HepG2 (cell line): ENCODE data around the gene PPDPF. TPM values are rescaled to one million over a fixed set of nuclear protein-coding genes. Genes with fewer than 3 reads are reported as not detected.

Source experiments
- ATAC-seq: fragments of 200-7000 bp; cut with Tn5 transposase; 3 replicates; pipeline ENCODE4 v1.9.1; 2020; ENCODE audit warnings: mild to moderate bottlenecking, moderate library complexity
- BruUV-seq: library from RNA; stranded (reverse); fragments of 400-500 nt; replicated peaks from 2 replicates; lab custom pipeline; 2021; lab: Mats Ljungman, UMichigan
- CTCF ChIA-PET: fragments of 300-600 bp; formaldehyde crosslinking; extraction: SDS; loops from one replicate; lab custom pipeline; 2021; ENCODE audit warnings: low total read pairs, inconsistent platforms, low intra/inter-chr PET ratio; lab: Yijun Ruan, JAX
- POLR2A ChIA-PET: fragments of 350-600 bp; sonication (Branson Sonifier 250); formaldehyde crosslinking; loops from one replicate; lab custom pipeline; 2020; ENCODE audit warnings: antibody characterized with exemption, inconsistent platforms; lab: Yijun Ruan, JAX
- DNase-seq: peaks from one replicate; pipeline ENCODE4 v3.0.0-alpha.2; 2015; ENCODE audit warnings: low spot score
- FAIRE-seq: peaks from 3 replicates; lab custom pipeline; 2011; peaks lifted over from hg19 to GRCh38; lab: Jason Lieb, UNC
- H2AFZ ChIP-seq: one replicate; pipeline ENCODE4 v1.6.1; 2011; ENCODE audit warnings: low read length, inconsistent platforms
- H3K27ac ChIP-seq: fragments of 300-600 bp; 3 replicates; pipeline ENCODE4 v1.8.0; 2011; ENCODE audit warnings: mixed run types, mild to moderate bottlenecking, mixed read lengths, low read length, inconsistent platforms; ENCODE audit not compliant: insufficient read depth; ENCODE audit errors: extremely low read length
- H3K27me3 ChIP-seq, 2 experiments: fragments of 200-600 bp in 1 of 2; 2 replicates in 1 of 2; 3 replicates in 1 of 2; pipeline versions ENCODE4 v1.6.0 to v1.8.0; 2011; ENCODE audit warnings: low read length in 2 of 2, mild to moderate bottlenecking in 2 of 2, moderate library complexity in 2 of 2, inconsistent platforms in 1 of 2; ENCODE audit not compliant: insufficient read depth in 2 of 2, control insufficient read depth in 1 of 2
- H3K36me3 ChIP-seq, 2 experiments: fragments of 200-600 bp in 1 of 2; replicated peaks in 1 of 2; 2 replicates in 1 of 2; 3 replicates in 1 of 2; pipeline versions ENCODE4 v1.5.1 to v1.8.0; 2011; ENCODE audit warnings: low read length in 2 of 2, inconsistent platforms in 1 of 2; ENCODE audit not compliant: insufficient read depth in 2 of 2, control insufficient read depth in 1 of 2
- H3K4me1 ChIP-seq: 2 replicates; pipeline ENCODE4 v1.5.1; 2012; ENCODE audit warnings: low read length, inconsistent platforms; ENCODE audit not compliant: insufficient read depth
- H3K4me2 ChIP-seq: 2 replicates; pipeline ENCODE4 v1.6.0; 2011; ENCODE audit warnings: low read depth, low read length, inconsistent platforms
- H3K4me3 ChIP-seq, 3 experiments: fragments of 200-600 bp in 1 of 3; sonication (generic), shearing (Covaris generic) in 1 of 3; replicated peaks in 1 of 3; 2 replicates each; pipeline ENCODE4 v1.5.1; 2011 to 2016; ENCODE audit warnings: low read length in 3 of 3, inconsistent platforms in 2 of 3, low read depth in 2 of 3, mild to moderate bottlenecking in 2 of 3, control low read depth in 1 of 3, mixed read lengths in 1 of 3; ENCODE audit not compliant: insufficient read depth in 1 of 3
- H3K79me2 ChIP-seq: one replicate; pipeline ENCODE4 v1.6.1; 2011; ENCODE audit warnings: low read length, inconsistent platforms; ENCODE audit not compliant: insufficient read depth
- H3K9ac ChIP-seq: 2 replicates; pipeline ENCODE4 v1.6.0; 2011; ENCODE audit warnings: mild to moderate bottlenecking, low read depth, low read length, inconsistent platforms; ENCODE audit not compliant: insufficient read depth
- H3K9me3 ChIP-seq: 2 replicates; pipeline ENCODE4 v1.5.1; 2012; ENCODE audit warnings: mild to moderate bottlenecking, low read length
- H4K20me1 ChIP-seq: 2 replicates; pipeline ENCODE4 v1.6.0; 2011; ENCODE audit warnings: inconsistent platforms, mild to moderate bottlenecking, low read length, moderate library complexity; ENCODE audit not compliant: insufficient read depth
- CTCF ChIP-seq: sonication (generic); formaldehyde crosslinking; IDR thresholded peaks from 2 replicates; pipeline ENCODE4 v1.5.0; 2020; ENCODE audit warnings: mild to moderate bottlenecking, missing genetic modification reagents, moderate library complexity
- FOXA1 ChIP-seq, 2 experiments: fragments of 450-650 bp in 1 of 2; sonication (generic) in 1 of 2; formaldehyde crosslinking in 1 of 2; IDR thresholded peaks; 2 replicates each; pipeline versions ENCODE4 v1.4.0 to v1.6.1; 2016 to 2020; ENCODE audit warnings: missing genetic modification reagents in 1 of 2
- HHEX ChIP-seq: IDR thresholded peaks from 2 replicates; pipeline ENCODE4 v1.6.1; 2016; ENCODE audit warnings: control low read depth
- MAX ChIP-seq: IDR thresholded peaks from 2 replicates; pipeline ENCODE4 v1.6.1; 2012; ENCODE audit warnings: inconsistent platforms
- PPARG ChIP-seq: conservative IDR thresholded peaks from 2 replicates; pipeline ENCODE4 v1.6.1; 2016; ENCODE audit warnings: missing biosample characterization, missing genetic modification reagents
- RAD21 ChIP-seq: fragments of 450-650 bp; formaldehyde crosslinking; IDR thresholded peaks from 2 replicates; pipeline ENCODE4 v1.5.0; 2020; ENCODE audit warnings: mild to moderate bottlenecking
- XRCC5 ChIP-seq: fragments of 200-400 bp; formaldehyde crosslinking; optimal IDR thresholded peaks from 2 replicates; pipeline ENCODE3; 2017; ENCODE audit warnings: mild to moderate bottlenecking, low read length
- ZNF207 ChIP-seq: fragments of 450-650 bp; IDR thresholded peaks from 2 replicates; pipeline ENCODE4 v1.6.1; 2016; ENCODE audit warnings: antibody characterized with exemption, borderline replicate concordance
- ZNF333 ChIP-seq: sonication (generic); formaldehyde crosslinking; IDR thresholded peaks from 2 replicates; pipeline ENCODE4 v1.4.0; 2020; ENCODE audit warnings: mild to moderate bottlenecking, missing genetic modification reagents, borderline replicate concordance
- ZNF557 ChIP-seq: sonication (generic); formaldehyde crosslinking; IDR thresholded peaks from 2 replicates; pipeline ENCODE4 v1.4.0; 2020; ENCODE audit warnings: missing genetic modification reagents
- WGBS: methylation state at CpG from one replicate; pipeline ENCODE4 v1.1.6; 2017; ENCODE audit warnings: low lambda C conversion rate; 5-methylcytosine and 5-hydroxymethylcytosine counted together
- in situ Hi-C: cut with HindIII; loops from 2 replicates; pipeline ENCODE4 v1.10.0; 2017; ENCODE audit warnings: low pct_unique_long_range_greater_than_20kb; ENCODE audit not compliant: extremely low pct_ligation_motif_present
- intact Hi-C: fragments of 100-400 bp; cut with micrococcal nuclease; formaldehyde crosslinking; loops from one replicate; pipeline ENCODE4 v1.10.0; 2022; ENCODE audit not compliant: unreplicated experiment
- polyA plus RNA-seq, 8 experiments: library from polyadenylated mRNA; depleted of rRNA in 3 of 8; stranded (reverse) in 7 of 8; unstranded in 1 of 8; fragments of >200 nt; fragmentation: Illumina TruSeq in 4 of 8; extraction: Trizol in 4 of 8; gene quantifications; 2 replicates each; pipeline versions ENCODE4 v1.2.1 to v1.2.3, GENCODE V29; 2011 to 2016; ENCODE audit warnings: low read depth in 4 of 8, missing spikeins in 1 of 8, mixed read lengths in 1 of 8; ENCODE audit not compliant: insufficient read depth in 1 of 8
- total RNA-seq, 5 experiments: library from RNA; depleted of rRNA; stranded (reverse); fragments of >200 nt; fragmentation: Illumina TruSeq; extraction: Trizol; gene quantifications; 2 replicates each; pipeline ENCODE4 v1.2.3, GENCODE V29; 2016; ENCODE audit warnings: low read depth in 1 of 5
- TF ChIP-seq, protein P1 (sequence below): sonication (generic); formaldehyde crosslinking; IDR thresholded peaks from 2 replicates; pipeline ENCODE4 v1.4.0; 2020; ENCODE audit warnings: mild to moderate bottlenecking, missing genetic modification reagents
- TF ChIP-seq, protein P2 (sequence below), 2 experiments: fragments of 450-650 bp in 1 of 2; sonication (generic) in 1 of 2; formaldehyde crosslinking in 1 of 2; IDR thresholded peaks; 2 replicates each; pipeline versions ENCODE4 v1.6.1 to v1.8.0; 2016 to 2022; ENCODE audit warnings: antibody characterized with exemption in 1 of 2, mild to moderate bottlenecking in 1 of 2, missing genetic modification reagents in 1 of 2

The PPDPF gene
- total and polyA plus RNA-seq, 2 of the 13 experiments (the other 11 are each of a cell fraction or from before 2014, with no cell fraction given), result 1.8 to 7.0 TPM

- H4K20me1 ChIP-seq, result no peaks in the 10 kb centered on the region; the same call in 1 of the 2 replicates
- H3K79me2 ChIP-seq, result no peaks in the 10 kb centered on the region
- FAIRE-seq (no peak), ATAC-seq (no peak), DNase-seq (no peak)
- ChIA-PET POLR2A (no interaction called here), CTCF (no interaction called here)
- in situ Hi-C loops (no loop called here), intact Hi-C loops (no loop called here)
- WGBS, result 17% methylated on average over 18 of the region's 49 CpGs
- H3K27me3 ChIP-seq, result peaks cover 38 to 70% of the 10 kb centered on the region in 2 experiments
- peaks cover 51% of the 10 kb centered on the region for H3K4me1 ChIP-seq
- H3K4me3 ChIP-seq, result peak overlapping the region in 1 of 3 experiments; percentile 15; a peak in 1 of 6 replicates
- peak overlapping the region; percentile 54; the same call in 1 of the 2 replicates for H3K4me2 ChIP-seq
- H3K9me3 ChIP-seq, result no peaks in the 10 kb centered on the region
- no peak overlapping the region for H3K9ac ChIP-seq
- no TSS peak for BruUV-seq
- no peak overlapping the region for H2AFZ ChIP-seq
- H3K27ac ChIP-seq, result no peak overlapping the region
- H3K36me3 ChIP-seq, result no peaks in the 10 kb centered on the region
- no peak for TF ChIP-seq PPARG
- no peak for TF ChIP-seq ZNF557
- no peak for TF ChIP-seq ZNF207
- TF ChIP-seq HHEX (CRISPR knock-in tag), result no peak
- TF ChIP-seq CTCF (CRISPR knock-in tag), result 0 out of 2 replicates have a peak, but pooled peaks have one; percentile 18
- TF ChIP-seq, protein P1, sequence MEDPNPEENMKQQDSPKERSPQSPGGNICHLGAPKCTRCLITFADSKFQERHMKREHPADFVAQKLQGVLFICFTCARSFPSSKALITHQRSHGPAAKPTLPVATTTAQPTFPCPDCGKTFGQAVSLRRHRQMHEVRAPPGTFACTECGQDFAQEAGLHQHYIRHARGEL (CRISPR knock-in tag), result no peak
- 0 out of 2 replicates have a peak, but pooled peaks have one; percentile 15 for TF ChIP-seq RAD21
- TF ChIP-seq XRCC5, result no peak
- TF ChIP-seq, protein P2, sequence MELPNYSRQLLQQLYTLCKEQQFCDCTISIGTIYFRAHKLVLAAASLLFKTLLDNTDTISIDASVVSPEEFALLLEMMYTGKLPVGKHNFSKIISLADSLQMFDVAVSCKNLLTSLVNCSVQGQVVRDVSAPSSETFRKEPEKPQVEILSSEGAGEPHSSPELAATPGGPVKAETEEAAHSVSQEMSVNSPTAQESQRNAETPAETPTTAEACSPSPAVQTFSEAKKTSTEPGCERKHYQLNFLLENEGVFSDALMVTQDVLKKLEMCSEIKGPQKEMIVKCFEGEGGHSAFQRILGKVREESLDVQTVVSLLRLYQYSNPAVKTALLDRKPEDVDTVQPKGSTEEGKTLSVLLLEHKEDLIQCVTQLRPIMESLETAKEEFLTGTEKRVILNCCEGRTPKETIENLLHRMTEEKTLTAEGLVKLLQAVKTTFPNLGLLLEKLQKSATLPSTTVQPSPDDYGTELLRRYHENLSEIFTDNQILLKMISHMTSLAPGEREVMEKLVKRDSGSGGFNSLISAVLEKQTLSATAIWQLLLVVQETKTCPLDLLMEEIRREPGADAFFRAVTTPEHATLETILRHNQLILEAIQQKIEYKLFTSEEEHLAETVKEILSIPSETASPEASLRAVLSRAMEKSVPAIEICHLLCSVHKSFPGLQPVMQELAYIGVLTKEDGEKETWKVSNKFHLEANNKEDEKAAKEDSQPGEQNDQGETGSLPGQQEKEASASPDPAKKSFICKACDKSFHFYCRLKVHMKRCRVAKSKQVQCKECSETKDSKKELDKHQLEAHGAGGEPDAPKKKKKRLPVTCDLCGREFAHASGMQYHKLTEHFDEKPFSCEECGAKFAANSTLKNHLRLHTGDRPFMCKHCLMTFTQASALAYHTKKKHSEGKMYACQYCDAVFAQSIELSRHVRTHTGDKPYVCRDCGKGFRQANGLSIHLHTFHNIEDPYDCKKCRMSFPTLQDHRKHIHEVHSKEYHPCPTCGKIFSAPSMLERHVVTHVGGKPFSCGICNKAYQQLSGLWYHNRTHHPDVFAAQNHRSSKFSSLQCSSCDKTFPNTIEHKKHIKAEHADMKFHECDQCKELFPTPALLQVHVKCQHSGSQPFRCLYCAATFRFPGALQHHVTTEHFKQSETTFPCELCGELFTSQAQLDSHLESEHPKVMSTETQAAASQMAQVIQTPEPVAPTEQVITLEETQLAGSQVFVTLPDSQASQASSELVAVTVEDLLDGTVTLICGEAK (IDR thresholded peaks at IDR 0.05), result no peak
- TF ChIP-seq, protein P2 (CRISPR knock-in tag; IDR thresholded peaks at IDR 0.05), result peak; percentile 21; the same call in 1 of the 2 replicates
- no peak for TF ChIP-seq FOXA1 (IDR thresholded peaks at IDR 0.05)
- TF ChIP-seq FOXA1 (CRISPR knock-in tag; IDR thresholded peaks at IDR 0.05), result no peak
- no peak for TF ChIP-seq ZNF333
- TF ChIP-seq MAX, result peak; percentile 69
Observed at GRCh38 chr20:63540417-63541186, 20.0 kb downstream of the PPDPF start.
